GM11168 (cell line): ENCODE measurements around the gene CAMSAP1.
"Not testable (repeated sequence)": the region's sequence is repeated elsewhere in the genome, so short reads cannot be mapped to it uniquely, and the experiment has no call there.

ENCODE experiments used
- in situ Hi-C: fragments of 300-500 bp; cut with MboI; formaldehyde crosslinking; loops from one replicate; pipeline ENCODE4 v1.12.0; 2022; ENCODE audit warnings: low sequenced_read_pairs; ENCODE audit not compliant: unreplicated experiment

CAMSAP1 gene

GRCh38 chr9:135901031-135901758 is 6.2 kb downstream of the CAMSAP1 start:
- in situ Hi-C loops, result no loop called here

GRCh38 chr9:135898634-135899407 is 8.5 kb downstream of the CAMSAP1 start:
- in situ Hi-C loops, result no loop called here

- in situ Hi-C loops, result no loop called here
Observed at GRCh38 chr9:135896626-135897025, 10.7 kb downstream of the CAMSAP1 start.

- in situ Hi-C loops, result no loop called here
Observed at GRCh38 chr9:135896205-135896604, 11.1 kb downstream of the CAMSAP1 start.

GRCh38 chr9:135895202-135895848 is 12.0 kb downstream of the CAMSAP1 start:
- in situ Hi-C loops, result no loop called here

- in situ Hi-C loops, result no loop called here
Observed at GRCh38 chr9:135893104-135893503, 14.2 kb downstream of the CAMSAP1 start.

GRCh38 chr9:135892327-135892726 is 15.0 kb downstream of the CAMSAP1 start:
- in situ Hi-C loops, result not testable (repeated sequence)

GRCh38 chr9:135891027-135891631 is 16.2 kb downstream of the CAMSAP1 start:
- in situ Hi-C loops, result no loop called here

- in situ Hi-C loops, result no loop called here
Observed at GRCh38 chr9:135890190-135891026, 16.9 kb downstream of the CAMSAP1 start.

GRCh38 chr9:135889564-135890189 is 17.7 kb downstream of the CAMSAP1 start:
- in situ Hi-C loops, result no loop called here

- in situ Hi-C loops, result no loop called here
Observed at GRCh38 chr9:135888766-135889394, 18.5 kb downstream of the CAMSAP1 start.

- in situ Hi-C loops, result no loop called here
Observed at GRCh38 chr9:135888126-135888765, 19.1 kb downstream of the CAMSAP1 start.

GRCh38 chr9:135887585-135888050 is 19.7 kb downstream of the CAMSAP1 start:
- in situ Hi-C loops, result no loop called here

GRCh38 chr9:135887021-135887507 is 20.3 kb downstream of the CAMSAP1 start:
- in situ Hi-C loops, result no loop called here

- in situ Hi-C loops, result no loop called here
Observed at GRCh38 chr9:135886147-135886981, 21.0 kb downstream of the CAMSAP1 start.

GRCh38 chr9:135885100-135885853 is 22.1 kb downstream of the CAMSAP1 start:
- in situ Hi-C loops, result no loop called here
